ENCODE data around the gene MAP4. TPM values are rescaled to one million over a fixed set of nuclear protein-coding genes. Genes with fewer than 3 reads are reported as not detected.
A peak's percentile ranks its signal among the peaks of the same experiment; 100 is the strongest.

Gene MAP4
- total RNA-seq, 1 donor = 158 TPM

DNA sequence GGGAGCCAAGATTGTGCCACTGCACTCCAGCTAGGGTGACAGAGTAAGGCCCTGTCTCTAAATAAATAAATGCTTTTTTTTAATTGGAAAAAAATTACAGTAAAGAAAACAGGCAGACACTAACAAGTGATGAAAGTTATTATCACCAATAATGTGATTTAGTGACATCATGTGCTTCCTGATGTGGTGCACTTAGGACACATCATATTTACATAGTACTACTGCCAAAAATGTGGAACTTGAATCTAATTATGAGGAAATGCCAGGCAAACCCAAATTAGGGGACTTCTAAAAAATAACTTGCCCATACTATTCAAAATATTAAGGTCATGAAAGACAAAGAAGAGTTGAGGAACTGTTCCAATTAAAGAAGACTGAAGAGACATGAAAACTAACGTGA is 30.8 kb downstream of the MAP4 start:
- H3K4me3 ChIP-seq (ENCODE audit: insufficient read depth, low read length) = no peak overlapping the region
- H4K20me1 ChIP-seq (ENCODE audit: insufficient read depth, low read length) = peaks cover 43% of the 10 kb centered on the region
- H3K36me3 ChIP-seq (ENCODE audit: insufficient read depth, low read length) = peaks cover 9% of the 10 kb centered on the region
- H3K4me1 ChIP-seq (ENCODE audit: insufficient read depth, low read length) = peaks cover 23% of the 10 kb centered on the region
- no peak overlapping the region for H2AFZ ChIP-seq (ENCODE audit: low read length)
- H3K27me3 ChIP-seq (ENCODE audit: insufficient read depth, low read length) = no peaks in the 10 kb centered on the region
- no peak for DNase-seq (ENCODE audit: insufficient read length, low spot score, missing footprints)
- H3K79me2 ChIP-seq (ENCODE audit: insufficient read depth, low read length) = peaks cover 78% of the 10 kb centered on the region
- H3K4me2 ChIP-seq (ENCODE audit: insufficient read depth, low read length) = no peak overlapping the region
- no peak for TF ChIP-seq CTCF (IDR thresholded peaks at IDR 0.05; ENCODE audit: extremely low read depth, low read depth, low read length)
- no peaks in the 10 kb centered on the region for H3K9me3 ChIP-seq (ENCODE audit: low read depth, low read length)
- no peak overlapping the region for H3K27ac ChIP-seq (ENCODE audit: low read depth, low read length)

GRCh38 chr3:47984075-47984728 is 32.0 kb downstream of the MAP4 start:
- Histone ChIP-seq H3K4me3 (ENCODE audit: insufficient read depth, low read length) (no peak overlapping the region), H4K20me1 (ENCODE audit: insufficient read depth, low read length) (peaks cover 42% of the 10 kb centered on the region), H3K4me1 (ENCODE audit: insufficient read depth, low read length) (peaks cover 20% of the 10 kb centered on the region), H3K79me2 (ENCODE audit: insufficient read depth, low read length) (peaks cover 77% of the 10 kb centered on the region), H3K36me3 (ENCODE audit: insufficient read depth, low read length) (peaks cover 9% of the 10 kb centered on the region), H3K9me3 (ENCODE audit: low read depth, low read length) (no peaks in the 10 kb centered on the region), H3K27me3 (ENCODE audit: insufficient read depth, low read length) (no peaks in the 10 kb centered on the region), H3K27ac (ENCODE audit: low read depth, low read length) (peak overlapping the region; percentile 65), H2AFZ (ENCODE audit: low read length) (no peak overlapping the region), H3K4me2 (ENCODE audit: insufficient read depth, low read length) (peak overlapping the region; percentile 34)
- DNase-seq (ENCODE audit: insufficient read length, low spot score, missing footprints) = no peak
- TF ChIP-seq CTCF (IDR thresholded peaks at IDR 0.05; ENCODE audit: extremely low read depth, low read depth, low read length) = no peak

GRCh38 chr3:47980795-47981194 is 35.4 kb downstream of the MAP4 start:
- Histone ChIP-seq H3K27ac (ENCODE audit: low read depth, low read length) (no peak overlapping the region), H3K4me2 (ENCODE audit: insufficient read depth, low read length) (no peak overlapping the region), H3K36me3 (ENCODE audit: insufficient read depth, low read length) (peaks cover 7% of the 10 kb centered on the region), H4K20me1 (ENCODE audit: insufficient read depth, low read length) (peaks cover 59% of the 10 kb centered on the region), H3K27me3 (ENCODE audit: insufficient read depth, low read length) (no peaks in the 10 kb centered on the region), H2AFZ (ENCODE audit: low read length) (no peak overlapping the region), H3K4me3 (ENCODE audit: insufficient read depth, low read length) (no peak overlapping the region), H3K4me1 (ENCODE audit: insufficient read depth, low read length) (peaks cover 24% of the 10 kb centered on the region), H3K79me2 (ENCODE audit: insufficient read depth, low read length) (peaks cover 79% of the 10 kb centered on the region), H3K9me3 (ENCODE audit: low read depth, low read length) (no peaks in the 10 kb centered on the region)
- no peak for TF ChIP-seq CTCF (IDR thresholded peaks at IDR 0.05; ENCODE audit: extremely low read depth, low read depth, low read length)
- no peak for DNase-seq (ENCODE audit: insufficient read length, low spot score, missing footprints)

- Histone ChIP-seq H2AFZ (ENCODE audit: low read length) (no peak overlapping the region), H3K4me1 (ENCODE audit: insufficient read depth, low read length) (peaks cover 18% of the 10 kb centered on the region), H3K36me3 (ENCODE audit: insufficient read depth, low read length) (peaks cover 7% of the 10 kb centered on the region), H4K20me1 (ENCODE audit: insufficient read depth, low read length) (peaks cover 64% of the 10 kb centered on the region), H3K79me2 (ENCODE audit: insufficient read depth, low read length) (peaks cover 79% of the 10 kb centered on the region), H3K4me3 (ENCODE audit: insufficient read depth, low read length) (no peak overlapping the region), H3K9me3 (ENCODE audit: low read depth, low read length) (no peaks in the 10 kb centered on the region), H3K27me3 (ENCODE audit: insufficient read depth, low read length) (no peaks in the 10 kb centered on the region), H3K27ac (ENCODE audit: low read depth, low read length) (no peak overlapping the region), H3K4me2 (ENCODE audit: insufficient read depth, low read length) (no peak overlapping the region)
- TF ChIP-seq CTCF (IDR thresholded peaks at IDR 0.05; ENCODE audit: extremely low read depth, low read depth, low read length) = no peak
- DNase-seq (ENCODE audit: insufficient read length, low spot score, missing footprints) = no peak
These were observed 37.1 kb downstream of the MAP4 start for GRCh38 chr3:47979070-47979469.
